ENCODE data around the gene IFNA14.

- TF ChIP-seq CTCF (IDR thresholded peaks at IDR 0.05): no peak
- TF ChIP-seq POLR2AphosphoS5 (IDR thresholded peaks at IDR 0.05): no peak
- TF ChIP-seq POLR2A (IDR thresholded peaks at IDR 0.05): no peak
- no peak for TF ChIP-seq EP300 (IDR thresholded peaks at IDR 0.05)
These were observed 5.0 kb upstream of the IFNA14 start for GRCh38 chr9:21244836-21245235.
